DND-41 (cell line): ENCODE measurements around the gene SBK3.

Source experiments
- ATAC-seq: fragments of 200-7000 bp; cut with Tn5 transposase; 3 replicates; pipeline ENCODE4 v1.9.1; 2021; ENCODE audit warnings: low read depth; ENCODE audit not compliant: insufficient read depth
- DNase-seq: peaks from one replicate; pipeline ENCODE4 v3.0.0-alpha.2; 2020
- H2AFZ ChIP-seq: 2 replicates; pipeline ENCODE4 v1.6.0; 2012; ENCODE audit warnings: low read depth, low read length
- H3K27ac ChIP-seq: 2 replicates; pipeline ENCODE4 v1.5.1; 2012; ENCODE audit warnings: low read length, inconsistent platforms
- H3K27me3 ChIP-seq: fragments of 200-600 bp; sonication (generic); 2 replicates; pipeline ENCODE4 v1.6.0; 2012; ENCODE audit warnings: low read length, mild to moderate bottlenecking, inconsistent platforms; ENCODE audit not compliant: insufficient read depth, poor library complexity
- H3K36me3 ChIP-seq: 2 replicates; pipeline ENCODE4 v1.5.1; 2012; ENCODE audit warnings: low read length, inconsistent platforms; ENCODE audit not compliant: insufficient read depth
- H3K4me1 ChIP-seq: 2 replicates; pipeline ENCODE4 v1.5.1; 2012; ENCODE audit warnings: mild to moderate bottlenecking, low read length; ENCODE audit not compliant: insufficient read depth
- H3K4me2 ChIP-seq: 2 replicates; pipeline ENCODE4 v1.6.0; 2012; ENCODE audit warnings: mild to moderate bottlenecking, moderate library complexity, low read length, inconsistent platforms; ENCODE audit not compliant: insufficient read depth
- H3K4me3 ChIP-seq, 2 experiments: fragments of 200-600 bp in 1 of 2; shearing (Covaris generic) in 1 of 2; 2 replicates each; pipeline ENCODE4 v1.5.1; 2012 to 2016; ENCODE audit warnings: inconsistent platforms in 2 of 2, low read length in 2 of 2, mild to moderate bottlenecking in 2 of 2, low read depth in 1 of 2, moderate library complexity in 1 of 2
- H3K79me2 ChIP-seq: 2 replicates; pipeline ENCODE4 v1.6.0; 2012; ENCODE audit warnings: low read length, inconsistent platforms; ENCODE audit not compliant: insufficient read depth
- H3K9ac ChIP-seq: 2 replicates; pipeline ENCODE4 v1.6.0; 2012; ENCODE audit warnings: low read depth, mild to moderate bottlenecking, inconsistent platforms, low read length, moderate library complexity
- H3K9me3 ChIP-seq: 2 replicates; pipeline ENCODE4 v1.5.1; 2012; ENCODE audit warnings: low read length, moderate library complexity, mild to moderate bottlenecking, inconsistent platforms; ENCODE audit not compliant: insufficient read depth, severe bottlenecking
- H4K20me1 ChIP-seq: 2 replicates; pipeline ENCODE4 v1.6.0; 2012; ENCODE audit warnings: low read length; ENCODE audit not compliant: insufficient read depth
- EZH2 ChIP-seq: IDR thresholded peaks from 3 replicates; pipeline ENCODE4 v1.6.1; 2012; ENCODE audit warnings: borderline replicate concordance, low read depth, mild to moderate bottlenecking, moderate library complexity, low read length, inconsistent platforms; ENCODE audit not compliant: severe bottlenecking
- TF ChIP-seq, protein P1 (sequence below): IDR thresholded peaks from 2 replicates; pipeline ENCODE4 v1.5.1; 2012; ENCODE audit warnings: borderline replicate concordance, low read length, moderate library complexity, mild to moderate bottlenecking; ENCODE audit not compliant: poor library complexity, severe bottlenecking; ENCODE audit errors: extremely low read depth

Gene SBK3

GRCh38 chr19:55544014-55544413, 1.3 kb downstream of the SBK3 start:
- TF ChIP-seq EZH2 = no peak
- TF ChIP-seq, protein P1, sequence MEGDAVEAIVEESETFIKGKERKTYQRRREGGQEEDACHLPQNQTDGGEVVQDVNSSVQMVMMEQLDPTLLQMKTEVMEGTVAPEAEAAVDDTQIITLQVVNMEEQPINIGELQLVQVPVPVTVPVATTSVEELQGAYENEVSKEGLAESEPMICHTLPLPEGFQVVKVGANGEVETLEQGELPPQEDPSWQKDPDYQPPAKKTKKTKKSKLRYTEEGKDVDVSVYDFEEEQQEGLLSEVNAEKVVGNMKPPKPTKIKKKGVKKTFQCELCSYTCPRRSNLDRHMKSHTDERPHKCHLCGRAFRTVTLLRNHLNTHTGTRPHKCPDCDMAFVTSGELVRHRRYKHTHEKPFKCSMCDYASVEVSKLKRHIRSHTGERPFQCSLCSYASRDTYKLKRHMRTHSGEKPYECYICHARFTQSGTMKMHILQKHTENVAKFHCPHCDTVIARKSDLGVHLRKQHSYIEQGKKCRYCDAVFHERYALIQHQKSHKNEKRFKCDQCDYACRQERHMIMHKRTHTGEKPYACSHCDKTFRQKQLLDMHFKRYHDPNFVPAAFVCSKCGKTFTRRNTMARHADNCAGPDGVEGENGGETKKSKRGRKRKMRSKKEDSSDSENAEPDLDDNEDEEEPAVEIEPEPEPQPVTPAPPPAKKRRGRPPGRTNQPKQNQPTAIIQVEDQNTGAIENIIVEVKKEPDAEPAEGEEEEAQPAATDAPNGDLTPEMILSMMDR = no peak
- Histone ChIP-seq H3K36me3 (no peaks in the 10 kb centered on the region), H3K79me2 (no peaks in the 10 kb centered on the region), H3K4me2 (no peak overlapping the region), H4K20me1 (no peaks in the 10 kb centered on the region), H3K4me3 (no peak overlapping the region), H3K27ac (no peak overlapping the region), H3K27me3 (no peaks in the 10 kb centered on the region), H3K9ac (no peak overlapping the region), H3K9me3 (no peaks in the 10 kb centered on the region), H3K4me1 (no peaks in the 10 kb centered on the region), H2AFZ (no peak overlapping the region)
- DNase-seq = no peak
- ATAC-seq = no peak

- Histone ChIP-seq H3K4me1 (no peaks in the 10 kb centered on the region), H3K4me3 (no peak overlapping the region), H3K79me2 (no peaks in the 10 kb centered on the region), H3K27me3 (no peaks in the 10 kb centered on the region), H4K20me1 (no peaks in the 10 kb centered on the region), H3K36me3 (no peaks in the 10 kb centered on the region), H3K4me2 (no peak overlapping the region), H2AFZ (no peak overlapping the region), H3K9ac (no peak overlapping the region), H3K27ac (no peak overlapping the region), H3K9me3 (no peaks in the 10 kb centered on the region)
- TF ChIP-seq, protein P1 = no peak
- no peak for TF ChIP-seq EZH2
- ATAC-seq (no peak), DNase-seq (no peak)
These were observed 1.8 kb downstream of the SBK3 start for GRCh38 chr19:55543567-55543966.

DNA sequence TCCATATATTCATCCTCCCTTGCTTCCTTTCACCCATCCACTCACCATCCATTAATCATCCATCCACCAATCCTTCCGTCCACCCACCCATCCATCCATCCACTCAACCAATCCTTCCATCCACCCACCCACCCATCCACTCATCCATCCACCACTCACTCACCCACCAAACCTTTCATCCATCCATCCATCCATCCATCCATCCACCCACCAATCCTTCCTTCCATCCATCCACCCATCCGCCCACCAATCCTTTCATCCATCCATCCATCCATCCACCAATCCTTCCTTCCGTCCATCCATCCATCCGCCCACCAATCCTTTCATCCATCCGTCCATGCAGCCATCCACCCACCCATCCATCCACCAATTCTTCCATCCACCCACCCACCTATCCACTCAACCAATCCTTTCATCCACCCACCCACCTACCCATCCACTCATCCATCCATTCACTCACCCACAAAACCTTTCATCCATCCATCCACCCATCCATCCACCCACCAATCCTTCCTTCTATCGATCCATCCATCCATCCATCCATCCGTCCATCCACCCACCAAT, 3.0 kb downstream of the SBK3 start:
- no peaks in the 10 kb centered on the region for H3K27me3 ChIP-seq
- ATAC-seq = no peak
- H3K9ac ChIP-seq = no peak overlapping the region

More for the DNA sequence above, 3.0 kb downstream of the SBK3 start:
- no peaks in the 10 kb centered on the region for H3K79me2 ChIP-seq
- H3K4me3 ChIP-seq = no peak overlapping the region
- no peak overlapping the region for H3K27ac ChIP-seq
- H3K4me1 ChIP-seq = no peaks in the 10 kb centered on the region
- H2AFZ ChIP-seq = no peak overlapping the region
- no peaks in the 10 kb centered on the region for H3K9me3 ChIP-seq
- no peak for TF ChIP-seq EZH2
- TF ChIP-seq, protein P1 = no peak
- H3K4me2 ChIP-seq = no peak overlapping the region
- DNase-seq = no peak
- no peaks in the 10 kb centered on the region for H3K36me3 ChIP-seq
- no peaks in the 10 kb centered on the region for H4K20me1 ChIP-seq
